Kidney (tissue), 14 donors: ENCODE measurements around the gene JAK1. TPM values are rescaled to one million over a fixed set of nuclear protein-coding genes. Genes with fewer than 3 reads are reported as not detected.
A peak's percentile ranks its signal among the peaks of the same experiment; 100 is the strongest.

ENCODE experiments used
- DNase-seq, 5 donors: peaks; one replicate each; pipeline ENCODE4 v3.0.0-alpha.2; 2013 to 2020
- FAIRE-seq: peaks from 2 replicates; lab custom pipeline; 2012; peaks lifted over from hg19 to GRCh38; lab: Jason Lieb, UNC
- H3K27ac ChIP-seq, 2 donors: one replicate each; pipeline ENCODE4 v1.7.0; 2013; ENCODE audit warnings: low read depth in 2 of 2, low read length in 2 of 2, inconsistent platforms in 1 of 2
- H3K27me3 ChIP-seq: one replicate; pipeline ENCODE4 v1.7.1; 2013; ENCODE audit warnings: low read length, inconsistent platforms; ENCODE audit not compliant: control insufficient read depth, insufficient read depth
- H3K36me3 ChIP-seq, 3 donors: one replicate each; pipeline versions ENCODE4 v1.7.0 to v1.7.1; 2013; ENCODE audit warnings: low read length in 3 of 3, control low read depth in 1 of 3, inconsistent platforms in 1 of 3; ENCODE audit not compliant: insufficient read depth in 3 of 3, control insufficient read depth in 2 of 3
- H3K4me1 ChIP-seq, 3 donors: one replicate each; pipeline versions ENCODE4 v1.7.0 to v1.7.1; 2013; ENCODE audit warnings: low read length in 3 of 3, inconsistent platforms in 1 of 3, low read depth in 1 of 3; ENCODE audit not compliant: control insufficient read depth in 2 of 3, insufficient read depth in 2 of 3
- H3K4me3 ChIP-seq, 3 donors: one replicate each; pipeline versions ENCODE4 v1.7.0 to v1.8.1; 2013; ENCODE audit warnings: low read length in 3 of 3, control low read depth in 1 of 3, inconsistent platforms in 1 of 3
- H3K9ac ChIP-seq, 3 donors: one replicate each; pipeline versions ENCODE4 v1.7.0 to v1.7.1; 2013; ENCODE audit warnings: low read length in 3 of 3, control low read depth in 1 of 3, inconsistent platforms in 1 of 3
- H3K9me3 ChIP-seq, 3 donors: one replicate each; pipeline versions ENCODE4 v1.7.0 to v1.7.1; 2013; ENCODE audit warnings: low read length in 3 of 3, control low read depth in 1 of 3, inconsistent platforms in 1 of 3; ENCODE audit not compliant: control insufficient read depth in 2 of 3, insufficient read depth in 1 of 3
- CTCF ChIP-seq: IDR thresholded peaks from 3 replicates; pipeline ENCODE4 v1.5.1; 2012; ENCODE audit warnings: mild to moderate bottlenecking, moderate library complexity, borderline replicate concordance; ENCODE audit not compliant: insufficient read depth; ENCODE audit errors: extremely low read depth
- intact Hi-C: fragments of 100-400 bp; cut with DNase I; formaldehyde crosslinking; loops from one replicate; pipeline ENCODE4 v1.11.1; 2022
- polyA plus RNA-seq: library from polyadenylated mRNA; stranded (reverse); fragments of 350-450 nt; fragmentation: Illumina TruSeq; extraction: RNeasy Lipid Tissue Mini Kit (QIAGEN cat#74804); gene quantifications from one replicate; pipeline ENCODE4 v1.2.3, GENCODE V29; 2014; ENCODE audit warnings: low read depth, low replicate concordance; ENCODE audit not compliant: insufficient read depth
- total RNA-seq: library from RNA; stranded (reverse); fragmentation: NEBNext Ultra II Directional; extraction: Animal tissue kit (Norgen Biotek cat#: 25700); gene quantifications from one replicate; pipeline ENCODE4 v1.2.1, GENCODE V29; 2021
- donor health status: control.
- donor health status: control.
- donor health status: control.
- donor health status: control.
- donor health status: control.
- donor health status: DM: yes; HTN: yes; CAD: no.
- donor health status: Normal renal cell carcinoma (clear cell type).

JAK1 gene
- total and polyA plus RNA-seq, 2 donors from 2014 or later: 33.6 to 173 TPM

DNA sequence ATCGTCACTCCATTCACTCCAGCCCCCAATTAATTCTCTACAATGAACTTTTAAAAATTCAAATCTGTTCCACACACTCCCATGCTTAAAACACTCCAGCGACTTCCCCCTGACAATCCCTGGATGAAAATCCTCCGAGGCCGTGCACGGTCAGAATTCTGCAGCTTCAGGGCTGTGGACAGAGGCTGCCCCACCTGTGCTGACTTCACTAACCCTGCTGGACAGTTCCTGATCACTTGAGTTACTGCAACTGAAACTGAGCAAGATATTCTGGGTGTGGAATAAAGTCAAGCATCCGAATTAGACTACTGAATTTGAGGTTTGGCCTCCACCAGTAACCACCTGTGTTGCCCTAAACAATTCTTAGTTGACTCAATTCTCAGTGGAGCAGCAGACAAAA lies 1.0 kb upstream of the JAK1 start:
- no peak overlapping the region for H3K27ac ChIP-seq
- no peaks in the 10 kb centered on the region for H3K27me3 ChIP-seq
- FAIRE-seq (no peak), DNase-seq (peak in 3 of 5 donors; percentile 33 to 43 (median 33))
- H3K4me3 ChIP-seq: peak overlapping the region in 2 of 3 donors; percentile 82 to 88
- no peaks in the 10 kb centered on the region for H3K9me3 ChIP-seq
- TF ChIP-seq CTCF: no peak
- peaks cover 0 to 13% (median 5%) of the 10 kb centered on the region in 3 donors for H3K4me1 ChIP-seq
- peak overlapping the region in 1 of 3 donors; percentile 96 for H3K9ac ChIP-seq
- H3K36me3 ChIP-seq: no peaks in the 10 kb centered on the region
- intact Hi-C loops: no loop called here

DNA sequence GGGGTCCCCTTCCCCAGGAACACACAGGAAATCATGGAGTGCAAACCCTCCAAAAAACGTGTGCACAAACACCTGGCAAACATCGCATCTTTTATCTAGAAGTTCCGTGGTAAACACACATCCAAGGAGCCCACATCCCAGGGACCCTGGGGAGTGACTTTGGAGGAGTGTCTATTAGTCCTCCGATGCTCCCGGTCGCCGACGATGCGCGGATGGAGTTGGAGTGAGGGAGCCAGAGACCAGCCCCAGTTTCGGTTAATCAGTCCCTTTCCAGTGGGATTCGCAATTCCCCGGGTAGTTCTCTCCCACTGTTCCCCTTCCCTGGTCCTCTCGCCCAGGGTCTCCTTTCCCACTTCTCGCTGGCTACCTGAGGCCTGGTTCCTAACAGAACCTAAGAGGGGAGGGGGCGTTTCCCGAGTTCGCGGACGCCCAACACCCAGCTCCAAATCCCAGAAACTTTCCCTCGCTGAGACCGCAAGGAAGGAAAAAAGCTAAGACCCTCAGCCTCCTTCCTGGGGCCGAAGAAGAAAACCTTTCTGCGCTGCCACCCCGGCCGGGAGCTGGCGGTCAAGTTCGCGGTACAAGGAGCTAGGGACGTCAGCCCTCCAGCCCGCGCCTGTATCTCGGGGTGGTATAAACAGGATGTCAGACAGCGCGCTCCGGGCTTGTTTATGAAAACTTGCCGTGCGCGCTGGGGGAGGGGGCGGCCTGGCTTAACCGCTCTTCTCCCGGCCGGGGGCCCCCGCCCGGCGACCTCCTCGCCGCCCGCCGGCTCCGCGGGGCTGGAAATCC lies 787 bp downstream of the JAK1 start:
- TF ChIP-seq CTCF: no peak
- intact Hi-C loops: no loop called here
- H3K27me3 ChIP-seq: no peaks in the 10 kb centered on the region
- H3K4me3 ChIP-seq: peak overlapping the region; percentile 85 to 94 (median 92)
- no peaks in the 10 kb centered on the region for H3K9me3 ChIP-seq
- H3K4me1 ChIP-seq: peaks cover 0 to 21% (median 18%) of the 10 kb centered on the region in 3 donors
- H3K36me3 ChIP-seq: no peaks in the 10 kb centered on the region
- DNase-seq: peak; percentile 74 to 93 (median 84)
- FAIRE-seq: no peak
- peak overlapping the region; percentile 85 to 91 for H3K27ac ChIP-seq
- H3K9ac ChIP-seq: peak overlapping the region; percentile 78 to 97 (median 91)

GRCh38 chr1:64963466-64963865 lies 2.9 kb downstream of the JAK1 start:
- intact Hi-C loops: no loop called here
- no peaks in the 10 kb centered on the region for H3K36me3 ChIP-seq
- no peak overlapping the region for H3K27ac ChIP-seq
- no peak overlapping the region for H3K4me3 ChIP-seq
- TF ChIP-seq CTCF: no peak
- peaks cover 0 to 27% (median 20%) of the 10 kb centered on the region in 3 donors for H3K4me1 ChIP-seq
- H3K27me3 ChIP-seq: no peaks in the 10 kb centered on the region
- H3K9me3 ChIP-seq: no peaks in the 10 kb centered on the region
- no peak overlapping the region for H3K9ac ChIP-seq
- DNase-seq (no peak), FAIRE-seq (no peak)
